SK-N-MC (cell line): ENCODE data around the gene NOTUM.

Experiments
- DNase-seq: peaks from one replicate; pipeline ENCODE4 v3.0.0-alpha.2; 2011; ENCODE audit warnings: low read depth, low spot score
- H3K27ac ChIP-seq: fragments of 200-600 bp; sonication (generic); 2 replicates; pipeline ENCODE4 v1.5.1; 2016; ENCODE audit warnings: mixed run types
- H3K36me3 ChIP-seq: fragments of 200-600 bp; sonication (generic); 2 replicates; pipeline ENCODE4 v1.6.1; 2017; ENCODE audit warnings: antibody characterized with exemption, low read length, mixed read lengths; ENCODE audit not compliant: insufficient read depth
- H3K4me3 ChIP-seq: fragments of 200-600 bp; sonication (generic); 2 replicates; pipeline ENCODE4 v1.5.1; 2016
- H3K9ac ChIP-seq: fragments of 200-600 bp; sonication (generic); 2 replicates; pipeline ENCODE4 v1.8.0; 2017; ENCODE audit warnings: mixed run types, mixed read lengths; ENCODE audit not compliant: insufficient read length
- H3K9me3 ChIP-seq: fragments of 200-600 bp; sonication (generic); 2 replicates; pipeline ENCODE4 v1.6.1; 2017; ENCODE audit warnings: low read depth, mild to moderate bottlenecking, antibody characterized with exemption, low read length, moderate library complexity, mixed read lengths
- EZH2 ChIP-seq: fragments of 200-600 bp; sonication (generic); IDR thresholded peaks from one replicate; pipeline ENCODE4 v1.6.1; 2017; ENCODE audit warnings: antibody characterized with exemption
- FOXP2 ChIP-seq: optimal IDR thresholded peaks from 2 replicates; pipeline ENCODE3; 2011; ENCODE audit warnings: mild to moderate bottlenecking, moderate library complexity; ENCODE audit not compliant: insufficient read depth; ENCODE audit errors: extremely low read length, control extremely low read depth
- POLR2AphosphoS5 ChIP-seq: IDR thresholded peaks from 2 replicates; pipeline ENCODE4 v1.6.1; 2012; ENCODE audit warnings: mild to moderate bottlenecking, low read depth, low read length, borderline replicate concordance

Gene NOTUM

GRCh38 chr17:81968396-81968745 is 7.4 kb upstream of the NOTUM start:
- Histone ChIP-seq H3K9me3 (peaks cover 3% of the 10 kb centered on the region; the same call in 1 of the 2 replicates), H3K4me3 (no peak overlapping the region), H3K36me3 (no peaks in the 10 kb centered on the region), H3K9ac (no peak overlapping the region), H3K27ac (no peak overlapping the region)
- no peak for TF ChIP-seq POLR2AphosphoS5
- no peak for TF ChIP-seq EZH2
- TF ChIP-seq FOXP2: no peak
- DNase-seq: no peak

DNA sequence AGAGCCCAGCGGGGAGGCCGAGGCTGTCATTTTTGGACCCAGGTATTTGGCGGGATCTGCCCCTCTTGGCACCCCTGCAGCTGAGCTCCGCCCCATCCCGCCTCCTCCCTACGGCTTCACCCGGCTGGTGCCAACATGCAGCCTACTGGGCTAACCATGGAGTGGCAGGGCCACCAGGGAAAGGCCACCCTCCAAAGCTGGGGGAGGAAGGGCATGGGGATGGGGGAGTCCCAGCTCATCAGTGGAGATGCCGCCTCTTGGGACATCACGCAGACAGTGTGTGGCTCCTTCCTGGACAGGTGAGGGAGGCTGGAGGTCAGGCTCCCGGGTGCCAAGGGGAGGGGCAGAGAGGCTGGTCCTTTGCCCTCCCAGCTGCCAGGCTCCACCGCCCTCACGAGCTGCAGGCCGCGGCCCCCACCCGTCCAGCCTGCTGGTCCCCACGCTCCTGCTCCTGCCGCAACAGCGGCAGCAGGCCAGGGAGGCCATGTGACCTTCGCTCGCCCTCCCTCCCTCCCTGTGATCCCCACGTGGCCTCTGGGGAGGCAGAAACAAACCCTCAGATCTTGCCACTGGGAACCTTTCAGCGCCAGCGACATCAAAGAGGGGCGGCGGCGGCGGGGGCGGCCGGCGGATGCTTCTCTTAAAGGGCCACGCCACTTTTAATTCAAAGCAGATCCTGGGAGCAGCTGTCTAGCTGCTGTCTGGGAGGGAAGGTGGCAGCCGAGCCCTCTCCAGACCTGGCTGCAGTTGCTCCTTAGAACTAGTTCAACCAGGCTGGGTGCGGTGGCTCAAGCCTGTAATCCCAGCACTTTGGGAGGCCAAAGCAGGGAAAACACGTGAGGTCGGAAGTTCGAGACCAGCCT is 6.8 kb upstream of the NOTUM start:
- H3K4me3 ChIP-seq: no peak overlapping the region
- no peak overlapping the region for H3K9ac ChIP-seq
- DNase-seq: no peak
- TF ChIP-seq FOXP2: no peak
- H3K36me3 ChIP-seq: no peaks in the 10 kb centered on the region
- no peak overlapping the region for H3K27ac ChIP-seq
- H3K9me3 ChIP-seq: peaks cover 3% of the 10 kb centered on the region; the same call in 1 of the 2 replicates

DNA sequence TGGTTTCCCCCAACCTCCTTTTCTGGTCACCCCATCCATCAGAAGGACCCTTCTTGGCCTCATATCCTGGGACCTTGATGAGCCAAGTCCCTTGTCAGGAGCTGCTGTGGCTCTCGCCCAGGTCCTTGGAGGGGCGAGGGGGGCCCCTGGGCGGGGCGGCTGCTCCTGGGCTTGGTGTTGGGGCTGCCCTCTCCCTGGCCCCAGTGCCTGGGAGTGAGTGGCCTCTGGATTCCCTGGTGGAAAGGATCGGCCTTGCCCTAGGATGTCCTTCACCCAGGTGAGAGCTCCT is 6.2 kb upstream of the NOTUM start:
- no peak overlapping the region for H3K9ac ChIP-seq
- no peak overlapping the region for H3K27ac ChIP-seq
- no peak overlapping the region for H3K4me3 ChIP-seq
- TF ChIP-seq POLR2AphosphoS5 (no peak), EZH2 (no peak), FOXP2 (no peak)
- no peaks in the 10 kb centered on the region for H3K36me3 ChIP-seq
- DNase-seq: no peak
- H3K9me3 ChIP-seq: peaks cover under 1% of the 10 kb centered on the region; the same call in 1 of the 2 replicates

- no peak overlapping the region for H3K9ac ChIP-seq
These were observed 5.6 kb upstream of the NOTUM start for GRCh38 chr17:81966343-81967243.

GRCh38 chr17:81964081-81964849 is 3.3 kb upstream of the NOTUM start:
- H3K9ac ChIP-seq: no peak overlapping the region

More at GRCh38 chr17:81966343-81967243, 5.6 kb upstream of the NOTUM start:
- H3K27ac ChIP-seq: no peak overlapping the region
- DNase-seq: no peak
- H3K36me3 ChIP-seq: no peaks in the 10 kb centered on the region
- no peak for TF ChIP-seq POLR2AphosphoS5
- no peak for TF ChIP-seq FOXP2
- TF ChIP-seq EZH2: no peak
- H3K9me3 ChIP-seq: no peaks in the 10 kb centered on the region
- H3K4me3 ChIP-seq: no peak overlapping the region

GRCh38 chr17:81962499-81963441 is 1.8 kb upstream of the NOTUM start:
- Histone ChIP-seq H3K36me3 (no peaks in the 10 kb centered on the region), H3K27ac (no peak overlapping the region), H3K9ac (no peak overlapping the region), H3K4me3 (no peak overlapping the region), H3K9me3 (no peaks in the 10 kb centered on the region)
- no peak for TF ChIP-seq POLR2AphosphoS5
- TF ChIP-seq EZH2: no peak
- no peak for TF ChIP-seq FOXP2
- DNase-seq: no peak

More at GRCh38 chr17:81964081-81964849, 3.3 kb upstream of the NOTUM start:
- Histone ChIP-seq H3K36me3 (no peaks in the 10 kb centered on the region), H3K4me3 (no peak overlapping the region), H3K9me3 (no peaks in the 10 kb centered on the region), H3K27ac (no peak overlapping the region)
- no peak for DNase-seq
- TF ChIP-seq FOXP2 (no peak), EZH2 (no peak), POLR2AphosphoS5 (no peak)

GRCh38 chr17:81961521-81962498 is 823 bp upstream of the NOTUM start:
- no peaks in the 10 kb centered on the region for H3K9me3 ChIP-seq
- no peaks in the 10 kb centered on the region for H3K36me3 ChIP-seq
- no peak for TF ChIP-seq POLR2AphosphoS5
- no peak for TF ChIP-seq EZH2
- TF ChIP-seq FOXP2: no peak
- no peak overlapping the region for H3K27ac ChIP-seq
- no peak overlapping the region for H3K9ac ChIP-seq
- no peak overlapping the region for H3K4me3 ChIP-seq
- no peak for DNase-seq
